HG03469 (cell line): ENCODE measurements around the gene GRK6.

Experiments used
- ATAC-seq: cut with Tn5 transposase; IDR thresholded peaks from one replicate; pipeline ENCODE4 v1.9.1; 2021; ENCODE audit warnings: mild to moderate bottlenecking, moderate library complexity, moderate number of reproducible peaks; ENCODE audit not compliant: unreplicated experiment

Gene GRK6

GRCh38 chr5:177439518-177440053 is 13.1 kb downstream of the GRK6 start:
- no peak for ATAC-seq

GRCh38 chr5:177440211-177440989 is 13.9 kb downstream of the GRK6 start:
- ATAC-seq: no peak

DNA sequence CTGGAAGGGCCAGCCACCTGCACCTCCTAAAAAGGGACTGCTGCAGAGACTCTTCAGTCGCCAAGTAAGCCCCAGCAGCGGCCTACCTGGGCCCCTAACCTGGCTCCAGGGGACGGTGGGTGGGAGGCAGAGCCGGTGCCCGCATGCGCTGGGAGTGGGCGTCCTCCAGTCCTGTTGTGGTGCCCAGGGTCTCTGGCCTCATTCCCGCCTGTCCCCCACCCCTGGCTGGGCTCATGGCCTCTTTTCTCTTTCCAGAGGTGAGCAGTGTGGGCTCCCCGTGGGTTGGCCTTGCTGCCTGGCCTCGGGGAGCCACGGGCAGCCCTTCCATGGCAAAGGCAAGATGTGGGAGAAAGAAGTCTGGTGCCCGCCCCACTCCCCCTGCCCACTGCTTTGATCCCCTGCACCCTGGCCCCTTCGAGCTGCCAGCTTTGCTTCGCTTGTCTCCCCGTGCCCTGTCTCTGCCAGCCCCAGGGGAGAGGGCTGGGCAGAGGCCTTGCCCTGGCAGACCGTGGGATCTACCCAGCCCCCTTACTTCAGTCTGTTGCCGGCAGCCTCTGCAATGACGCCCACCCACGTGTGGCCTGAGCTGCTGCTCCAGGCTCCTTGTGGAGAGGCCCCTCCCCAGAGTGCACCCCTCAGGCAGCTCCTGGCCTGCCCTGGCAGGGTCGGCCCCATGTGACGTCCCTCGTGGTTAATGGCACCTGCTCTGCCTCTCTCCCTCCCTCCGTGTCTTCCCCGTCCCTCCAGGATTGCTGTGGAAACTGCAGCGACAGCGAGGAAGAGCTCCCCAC is 14.7 kb downstream of the GRK6 start:
- ATAC-seq: no peak

DNA sequence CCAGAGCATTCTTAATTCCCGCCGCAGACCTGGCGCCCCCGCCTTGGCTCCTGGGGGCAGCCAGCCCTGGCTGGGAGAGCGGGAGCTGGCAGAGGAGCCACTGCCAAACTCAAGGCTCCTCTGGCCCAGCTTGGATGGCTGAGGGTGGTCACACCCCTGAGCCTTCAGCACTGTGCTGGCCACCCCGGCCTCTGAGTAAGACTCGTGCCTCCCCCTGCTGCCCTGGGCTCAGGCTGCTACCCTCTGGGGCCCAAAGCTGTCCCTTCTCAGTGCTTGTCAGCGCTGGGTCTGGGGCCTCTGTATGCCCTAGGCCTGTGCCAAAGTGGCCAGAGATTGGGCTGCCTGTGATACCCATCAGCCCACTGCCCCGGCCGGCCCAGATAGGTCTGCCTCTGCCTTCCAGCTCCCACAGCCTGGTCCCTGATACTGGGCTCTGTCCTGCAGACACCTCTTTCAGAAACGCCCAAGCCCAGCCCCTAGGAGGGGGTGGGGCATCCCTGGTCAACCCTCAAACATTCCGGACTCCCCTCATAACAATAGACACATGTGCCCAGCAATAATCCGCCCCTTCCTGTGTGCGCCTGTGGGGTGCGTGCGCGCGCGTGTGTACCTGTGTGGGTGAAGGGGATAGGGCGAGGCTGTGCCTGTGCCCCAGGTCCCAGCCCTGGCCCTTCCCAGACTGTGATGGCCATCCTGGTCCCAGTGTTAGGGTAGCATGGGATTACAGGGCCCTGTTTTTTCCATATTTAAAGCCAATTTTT is 15.8 kb downstream of the GRK6 start:
- ATAC-seq: no peak

DNA sequence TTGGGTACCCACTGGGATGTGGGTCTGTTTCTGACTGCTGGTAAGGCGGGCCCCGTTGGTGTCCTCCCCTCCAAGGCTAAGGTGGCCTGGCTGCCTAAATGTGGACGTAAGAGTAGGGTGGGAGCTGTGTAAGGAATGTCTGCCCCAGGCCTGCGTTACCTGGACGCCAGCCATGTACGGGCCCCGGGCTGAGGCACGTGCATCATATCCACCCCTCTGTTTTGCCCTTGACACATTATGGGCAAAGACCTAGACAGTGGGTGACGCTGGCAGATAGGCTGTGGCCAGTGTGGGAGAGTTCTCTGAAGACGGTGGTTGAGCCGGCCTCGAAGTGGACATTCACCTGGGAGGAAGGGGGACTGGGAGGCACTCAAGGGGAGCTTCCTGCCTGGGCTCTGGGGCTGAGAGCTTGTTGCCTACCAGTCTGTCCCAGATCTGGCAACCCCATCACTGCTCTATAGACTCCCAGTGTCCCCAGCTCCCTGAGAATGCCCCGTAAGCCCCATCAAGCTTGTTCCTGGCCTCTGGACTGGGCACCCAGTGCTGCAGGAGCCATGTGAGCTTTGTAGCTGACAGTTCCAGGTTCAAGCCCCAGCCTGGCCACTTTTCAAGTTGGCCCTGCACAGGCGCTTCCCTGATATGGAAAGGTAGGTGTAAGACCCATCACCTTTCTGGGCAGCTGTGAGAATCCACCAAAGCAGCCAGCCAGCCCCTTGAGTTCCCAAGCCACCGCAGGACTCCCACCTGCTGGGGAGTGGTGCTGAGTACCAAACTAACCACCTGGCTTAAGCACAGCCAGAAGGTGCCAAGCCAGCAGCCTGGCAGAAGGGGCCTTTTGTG is 16.9 kb downstream of the GRK6 start:
- ATAC-seq: no peak

GRCh38 chr5:177444106-177445051 is 17.9 kb downstream of the GRK6 start:
- ATAC-seq: no peak

DNA sequence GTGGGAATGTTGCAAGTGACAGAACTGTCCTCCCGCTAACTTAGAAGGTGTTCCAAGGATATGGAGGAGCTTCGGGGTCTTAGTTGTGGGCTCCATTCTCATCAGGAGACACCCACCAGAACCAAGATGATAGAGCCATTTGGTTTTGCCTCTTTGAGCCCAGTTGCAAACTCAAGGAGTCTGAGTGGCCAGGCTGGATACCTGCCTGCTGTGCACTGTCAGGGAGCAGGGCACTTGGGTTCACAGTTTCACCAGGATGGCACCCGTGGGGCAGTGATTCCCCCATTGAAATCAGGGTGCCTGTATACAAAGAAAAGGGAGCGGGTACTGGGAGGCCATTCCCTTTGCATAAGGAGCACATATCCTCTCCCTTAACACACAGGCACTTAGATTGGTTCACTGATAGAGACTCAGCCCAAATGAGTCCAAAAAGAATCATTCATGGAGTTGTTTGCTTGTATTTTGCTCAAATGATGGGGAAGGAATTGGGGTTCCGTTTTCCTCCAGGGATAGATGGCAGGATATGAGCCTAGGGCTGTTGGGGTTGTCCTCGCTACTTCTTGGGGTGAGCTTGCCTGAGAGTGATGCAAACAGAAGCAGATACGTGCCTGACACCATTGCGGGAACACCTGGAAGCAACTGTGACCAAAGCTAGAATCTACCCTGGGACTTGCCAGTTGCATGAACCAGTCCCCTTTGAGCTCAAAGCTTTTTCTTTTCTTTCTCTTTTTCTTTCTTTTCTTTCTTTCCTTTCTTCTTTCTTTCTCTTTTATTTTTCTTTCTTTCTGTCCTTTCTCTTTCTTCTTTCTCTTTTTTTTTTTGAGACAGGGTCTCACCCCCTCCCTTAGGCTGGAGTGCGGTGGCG is 18.8 kb downstream of the GRK6 start:
- ATAC-seq: no peak

DNA sequence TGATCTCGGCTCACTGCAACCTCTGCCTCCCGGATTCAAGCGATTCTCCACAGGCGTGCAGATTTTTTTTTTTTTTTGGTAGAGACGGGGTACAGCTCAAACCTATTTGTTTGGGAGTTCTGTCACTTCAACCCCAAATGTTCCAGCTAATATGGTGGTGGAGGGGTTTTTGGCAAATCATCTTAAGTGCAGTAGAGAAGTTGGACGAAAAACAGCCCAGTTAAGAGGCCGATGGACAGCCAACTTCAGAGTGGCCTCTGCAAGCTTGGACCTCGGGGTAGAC is 19.4 kb downstream of the GRK6 start:
- ATAC-seq: no peak

GRCh38 chr5:177446200-177447065 is 20.0 kb downstream of the GRK6 start, which contains the start of gene PRR7:
Gene PRR7 (plus strand): TSS chr5:177446814. CDS start chr5:177455068, 8,254 bp downstream.
- peak; percentile 31 for ATAC-seq

- ATAC-seq: peak; percentile 15
Measured at GRCh38 chr5:177447066-177447610, 20.7 kb downstream of the GRK6 start.

DNA sequence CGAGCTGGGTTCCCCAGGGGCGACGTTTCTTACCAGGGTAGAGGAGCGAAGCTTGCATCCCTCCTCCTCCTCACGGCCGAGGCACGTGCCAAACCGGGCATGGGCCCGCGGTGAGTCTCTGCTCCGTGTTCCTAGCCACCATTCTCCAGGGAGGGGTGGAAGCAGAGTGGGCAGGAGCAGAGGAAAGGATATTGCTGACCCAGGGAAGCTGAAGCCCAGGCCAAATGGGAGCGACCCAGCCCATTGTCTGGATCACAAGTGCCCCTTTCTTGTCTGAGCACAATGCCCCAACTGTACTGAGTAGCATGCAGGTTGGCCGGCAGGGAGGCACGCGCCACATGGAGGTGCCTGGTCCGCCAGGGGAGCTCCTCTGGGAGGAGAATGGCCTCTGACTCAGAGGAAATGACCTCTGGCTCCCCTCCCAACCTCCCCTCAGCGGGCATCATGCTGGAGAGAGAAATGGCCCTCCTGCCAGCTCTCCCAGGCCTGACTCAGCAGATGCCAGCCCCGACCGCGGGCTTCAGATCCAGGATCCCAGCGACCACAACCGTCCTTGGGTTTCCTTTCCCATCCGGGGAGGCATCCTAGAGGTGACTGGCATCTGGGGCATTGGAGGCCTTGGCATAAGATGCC is 21.3 kb downstream of the GRK6 start:
- no peak for ATAC-seq

- ATAC-seq: no peak
Measured at GRCh38 chr5:177448244-177448950, 21.9 kb downstream of the GRK6 start.

DNA sequence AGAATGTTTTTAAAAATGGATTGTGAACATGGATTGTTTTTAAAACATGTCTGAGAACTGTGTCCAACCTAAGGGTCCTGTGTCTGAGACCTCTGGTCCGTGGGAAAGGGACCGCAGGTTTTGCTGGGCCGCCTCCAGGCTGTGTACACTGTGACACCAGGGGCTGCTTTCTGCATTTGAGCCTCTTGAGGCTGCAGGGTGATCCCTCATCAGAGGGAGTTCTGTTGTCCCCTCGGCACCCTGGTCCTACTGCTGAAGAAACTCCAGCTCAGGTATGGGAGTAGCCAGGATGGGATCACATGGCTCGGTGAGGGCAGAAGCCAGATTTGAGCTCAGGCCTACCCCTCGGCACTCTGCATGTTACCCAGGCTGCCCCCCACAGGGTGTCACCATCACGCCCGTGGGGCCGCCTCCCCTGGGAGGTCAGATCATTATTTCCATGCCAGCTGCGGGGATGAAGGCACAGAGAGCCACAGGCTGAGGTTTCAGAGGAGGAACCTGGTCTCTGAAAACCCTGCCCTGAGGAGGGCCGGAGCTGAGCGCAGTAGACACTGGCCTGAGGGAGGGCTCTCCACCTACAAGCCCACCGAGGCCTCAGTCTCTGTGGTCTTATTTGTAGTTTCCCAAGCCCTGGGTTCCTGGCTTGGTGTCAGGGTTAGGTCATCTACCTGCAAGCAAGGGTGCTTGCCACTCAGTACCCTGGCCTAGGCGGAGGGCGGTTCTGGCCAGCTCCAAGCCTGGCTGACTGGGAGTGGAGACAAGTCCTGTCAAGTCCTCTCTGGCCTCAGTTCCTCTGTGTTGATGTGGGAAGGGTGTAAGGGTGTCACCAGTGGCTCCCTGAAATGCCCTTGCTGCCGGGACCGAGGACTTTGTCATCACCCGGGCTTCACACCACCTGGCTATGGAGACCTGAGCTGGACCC is 22.9 kb downstream of the GRK6 start:
- ATAC-seq: no peak

DNA sequence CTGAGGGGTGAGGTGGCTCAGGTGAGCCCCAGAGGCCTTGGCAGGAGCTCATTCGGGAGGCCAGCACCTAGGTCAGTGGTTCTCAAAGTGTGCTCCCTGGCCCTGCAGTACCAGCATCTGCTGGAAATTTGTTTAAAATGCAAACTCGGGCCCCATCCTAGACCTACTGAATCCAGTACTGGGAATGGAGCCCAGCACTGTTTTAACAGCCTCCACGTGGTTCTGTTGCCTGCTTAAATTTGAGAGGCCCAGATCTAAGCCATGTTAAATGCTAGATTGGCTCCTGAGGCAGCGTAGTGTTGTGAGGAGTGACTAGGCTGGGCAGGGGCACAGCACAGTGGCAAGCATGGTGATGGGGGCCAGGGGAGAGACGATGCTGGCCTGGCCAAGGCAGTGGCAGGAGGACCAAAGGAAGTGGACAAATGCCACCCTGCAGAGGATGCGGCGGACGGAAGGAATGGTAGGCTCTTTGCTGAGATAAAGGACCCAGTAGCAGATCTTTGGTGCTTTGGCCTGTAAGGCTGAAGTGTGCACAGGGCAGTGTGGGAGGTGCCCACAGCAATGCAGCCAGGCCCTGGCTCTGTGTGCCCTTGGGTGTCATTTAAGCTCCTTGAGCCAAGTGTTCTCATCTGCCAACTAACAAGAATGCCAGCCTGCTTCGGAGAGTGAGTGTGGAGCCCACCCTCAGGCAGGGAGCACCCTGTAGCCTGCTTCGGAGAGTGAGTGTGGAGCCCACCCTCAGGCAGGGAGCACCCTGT is 24.4 kb downstream of the GRK6 start:
- no peak for ATAC-seq
